Measurements from ENCODE around the gene FXR2. TPM values are rescaled to one million over a fixed set of nuclear protein-coding genes. Genes with fewer than 3 reads are reported as not detected.
"Not testable (repeated sequence)": the region's sequence is repeated elsewhere in the genome, so short reads cannot be mapped to it uniquely, and the experiment has no call there.

Gene FXR2
- polyA plus RNA-seq, 5 donors = 33.0 to 43.8 (median 38.6) TPM

- DNase-seq = no peak
Observed at GRCh38 chr17:7631398-7632380, 17.0 kb upstream of the FXR2 start.

DNA sequence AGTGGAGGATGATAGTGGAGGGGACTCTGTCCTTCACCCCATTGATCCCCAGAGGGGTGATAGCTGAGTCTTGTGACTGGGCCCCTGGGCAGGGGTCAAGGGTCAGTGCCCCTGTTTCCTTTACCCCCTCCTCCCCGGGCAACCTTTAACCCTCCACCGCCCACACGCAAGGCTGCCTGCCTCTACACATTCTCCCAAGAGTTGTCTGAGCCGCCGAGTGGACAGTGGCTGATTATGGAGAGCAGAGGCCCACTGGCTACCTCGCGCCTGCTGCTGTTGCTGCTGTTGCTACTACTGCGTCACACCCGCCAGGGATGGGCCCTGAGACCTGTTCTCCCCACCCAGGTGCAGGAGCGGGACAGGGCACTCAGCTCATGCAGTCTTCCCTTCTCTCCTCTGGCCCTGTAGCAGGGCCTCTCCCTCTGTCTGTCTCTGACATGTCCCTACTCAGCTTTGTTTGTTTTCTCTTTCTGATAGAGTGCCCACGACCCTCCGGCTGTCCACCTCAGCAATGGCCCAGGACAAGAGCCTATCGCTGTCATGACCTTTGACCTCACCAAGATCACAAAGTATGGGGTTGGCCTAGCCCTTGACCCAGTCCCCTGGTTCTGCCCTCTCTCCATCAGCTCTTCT is 15.4 kb upstream of the FXR2 start, which contains the start of gene SHBG:
Gene SHBG (plus strand): TSS at position 197 of the 633 bp plus-strand sequence. CDS start 38 bp downstream, at position 235.
- no peak for DNase-seq

DNA sequence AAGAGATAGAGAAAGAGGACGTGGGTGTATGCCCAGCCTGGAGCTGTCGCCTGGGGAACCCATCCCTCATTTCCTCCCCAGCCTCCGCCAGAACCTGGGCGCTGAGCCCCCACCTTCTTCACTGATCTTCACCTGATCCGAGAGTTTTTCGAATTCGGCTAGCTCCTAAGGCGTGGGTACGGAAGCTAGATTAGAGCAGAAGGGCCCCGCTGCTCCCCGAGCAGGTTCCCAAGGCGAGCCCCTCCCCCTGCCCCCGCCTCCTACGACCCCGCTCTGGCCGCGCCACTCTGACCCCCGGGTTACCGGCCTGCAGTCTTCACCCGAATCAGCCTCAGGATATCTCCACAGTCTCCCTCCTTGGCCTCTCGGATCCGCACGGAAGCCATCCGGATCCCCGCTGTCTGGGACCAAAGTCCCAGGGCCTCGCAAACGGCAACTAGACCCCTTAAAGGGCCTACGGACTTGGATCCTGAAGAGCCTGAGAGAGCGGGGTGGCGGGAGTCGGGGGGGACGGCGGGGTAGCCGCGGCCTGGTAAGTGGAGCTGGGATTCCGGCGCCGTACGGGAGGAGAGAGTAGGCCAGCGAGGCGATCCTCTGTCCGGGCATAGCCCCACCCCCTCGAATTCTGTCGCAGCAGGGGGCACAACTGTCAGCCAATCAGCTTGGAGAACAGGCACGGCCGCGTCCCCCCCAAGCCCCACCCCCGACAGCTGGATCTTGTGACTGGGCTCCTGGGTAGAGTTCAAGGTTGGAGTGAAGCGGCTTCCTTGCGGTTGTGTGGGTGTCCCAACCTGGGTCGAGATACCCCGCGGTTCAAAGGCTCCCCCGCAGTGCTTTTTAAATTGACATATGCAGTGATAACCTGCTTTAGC is 12.8 kb upstream of the FXR2 start, which contains the start of gene SAT2:
Gene SAT2 (minus strand): TSS at position 572 of the 872 bp plus-strand sequence. CDS start 186 bp downstream, at position 386.
- DNase-seq = peak; percentile 90 to 94

GRCh38 chr17:7626956-7627249 is 12.2 kb upstream of the FXR2 start:
- DNase-seq = no peak

- DNase-seq = no peak
Observed at GRCh38 chr17:7626307-7626706, 11.6 kb upstream of the FXR2 start.

- not testable (repeated sequence) for DNase-seq
Observed at GRCh38 chr17:7625749-7626148, 11.1 kb upstream of the FXR2 start.

DNA sequence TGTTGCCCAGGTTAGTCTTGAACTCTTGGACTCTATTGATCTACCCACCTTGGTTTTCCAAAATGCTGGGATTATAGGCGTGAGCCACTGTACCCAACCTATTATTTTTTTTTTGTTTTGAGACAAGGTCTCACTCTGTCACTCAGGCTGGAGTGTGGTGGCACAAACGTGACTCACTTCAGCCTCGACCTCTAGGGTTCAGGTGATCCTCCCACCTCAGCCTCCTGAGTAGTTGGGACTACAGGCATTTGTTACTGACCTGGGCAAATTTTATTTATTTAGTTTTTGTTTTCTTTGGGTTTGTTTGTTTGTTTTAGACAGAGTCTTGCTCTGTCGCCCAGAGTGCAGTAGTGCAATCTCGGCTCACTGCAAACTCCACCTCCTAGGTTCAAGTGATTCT is 9.0 kb upstream of the FXR2 start:
- DNase-seq = no peak

GRCh38 chr17:7620835-7621234 is 6.1 kb upstream of the FXR2 start:
- DNase-seq = no peak

DNA sequence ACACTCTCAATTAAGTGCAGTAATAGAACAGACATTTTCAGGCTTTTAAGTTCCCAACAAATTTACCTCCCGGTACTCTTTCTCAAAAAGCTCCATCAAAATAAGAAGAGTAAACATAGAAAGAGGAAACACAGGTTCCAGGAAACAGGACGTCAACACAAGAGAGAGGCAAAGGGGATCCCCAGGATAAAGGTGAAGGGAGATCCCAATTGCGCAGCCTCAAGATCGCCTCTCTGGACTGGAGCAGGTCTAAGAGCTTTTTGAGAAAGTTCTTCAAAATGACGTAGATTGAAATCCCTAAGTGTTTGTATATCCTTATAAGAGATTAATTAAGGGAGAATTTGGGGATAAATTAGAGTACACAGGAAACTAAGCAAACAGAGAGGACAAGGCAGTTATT is 3.9 kb upstream of the FXR2 start:
- DNase-seq = no peak

DNA sequence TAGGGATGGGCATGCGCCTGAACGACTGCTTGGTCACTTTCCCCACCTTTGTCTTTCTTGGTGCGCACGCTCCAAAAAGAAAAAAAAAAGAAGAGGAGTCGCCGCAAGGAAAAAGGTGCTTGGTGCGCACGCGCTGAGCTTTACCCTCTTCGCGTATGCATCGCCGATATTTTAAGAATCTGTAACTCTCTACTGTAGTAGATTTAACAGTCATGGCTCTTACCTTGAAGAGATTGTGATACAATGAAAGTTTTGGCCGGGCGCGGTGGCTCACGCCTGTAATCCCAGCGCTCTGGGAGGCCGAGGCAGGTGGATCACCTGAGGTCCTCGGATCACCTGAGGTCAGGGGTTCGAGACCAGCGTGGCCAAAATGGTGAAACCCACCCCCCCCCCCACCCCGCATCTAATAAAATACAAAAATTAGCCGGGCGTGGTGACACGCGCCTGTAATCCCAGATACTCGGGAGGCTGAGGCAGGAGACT is 609 bp upstream of the FXR2 start:
- DNase-seq = no peak

DNA sequence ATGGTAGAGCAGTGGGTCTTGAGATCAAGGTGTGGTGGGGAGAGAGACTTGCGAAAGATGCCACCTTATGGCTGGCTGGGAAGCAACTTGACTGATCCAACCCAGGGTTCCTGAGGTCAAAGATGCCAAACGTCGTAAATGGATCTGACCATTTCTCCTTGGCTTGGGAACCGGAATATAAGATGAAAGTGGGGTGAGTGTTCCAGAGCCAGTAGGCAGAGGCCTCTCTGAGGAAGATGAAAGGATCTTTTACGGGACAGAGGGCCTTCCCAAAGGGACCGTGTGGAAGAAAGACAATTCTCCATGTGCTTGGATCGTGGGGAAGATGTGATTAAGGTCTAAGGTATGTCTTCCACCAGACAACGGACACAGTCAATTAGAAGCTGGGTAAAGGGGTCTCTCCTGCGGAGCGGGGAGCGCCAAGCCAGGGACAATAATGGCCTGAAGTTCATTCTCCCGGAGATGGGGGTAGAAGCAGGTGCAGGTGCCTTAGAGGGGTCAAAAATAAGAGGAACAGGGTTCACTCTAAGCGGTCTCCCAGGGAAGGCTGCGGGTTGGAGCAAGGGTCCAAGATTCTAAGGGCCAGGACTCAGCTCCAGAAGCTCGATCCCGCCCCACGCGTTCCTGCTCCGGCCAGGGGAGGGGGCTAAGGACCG is 800 bp downstream of the FXR2 start:
- no peak for DNase-seq

GRCh38 chr17:7612294-7612640 is 2.4 kb downstream of the FXR2 start:
- no peak for DNase-seq

DNA sequence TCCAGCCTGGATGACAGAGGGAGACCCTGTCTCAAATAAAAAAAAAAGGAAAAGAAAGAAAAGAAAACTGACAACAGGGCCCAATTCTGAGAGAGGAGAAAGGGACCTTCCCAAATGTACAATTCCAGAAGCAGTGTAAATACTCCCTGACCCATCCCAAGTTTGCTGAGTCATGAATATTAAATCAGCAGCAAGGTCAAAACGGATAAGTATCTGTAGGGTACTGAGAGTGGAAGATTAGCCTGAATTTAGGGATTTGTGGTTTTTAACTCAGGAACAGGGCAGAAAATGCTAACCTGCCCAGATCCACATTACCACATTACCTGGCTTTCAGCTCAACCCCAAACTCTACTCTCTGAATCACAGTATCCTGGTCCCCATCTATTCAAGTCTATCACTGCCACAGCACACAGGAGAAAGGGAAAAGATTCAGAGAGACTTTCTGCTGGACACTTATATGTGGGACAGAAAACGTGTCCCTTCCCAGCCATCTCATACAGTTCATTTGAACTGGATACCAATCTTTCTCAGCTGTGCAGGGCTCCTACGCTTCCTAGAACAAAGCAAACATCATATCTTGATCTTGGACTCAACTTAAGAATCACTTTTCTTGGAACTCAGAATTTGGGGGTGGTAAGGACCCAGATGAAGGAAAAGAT is 2.9 kb downstream of the FXR2 start:
- no peak for DNase-seq

GRCh38 chr17:7610641-7611040 is 4.1 kb downstream of the FXR2 start:
- no peak for DNase-seq

- DNase-seq = no peak
Observed at GRCh38 chr17:7606280-7606679, 8.4 kb downstream of the FXR2 start.

DNA sequence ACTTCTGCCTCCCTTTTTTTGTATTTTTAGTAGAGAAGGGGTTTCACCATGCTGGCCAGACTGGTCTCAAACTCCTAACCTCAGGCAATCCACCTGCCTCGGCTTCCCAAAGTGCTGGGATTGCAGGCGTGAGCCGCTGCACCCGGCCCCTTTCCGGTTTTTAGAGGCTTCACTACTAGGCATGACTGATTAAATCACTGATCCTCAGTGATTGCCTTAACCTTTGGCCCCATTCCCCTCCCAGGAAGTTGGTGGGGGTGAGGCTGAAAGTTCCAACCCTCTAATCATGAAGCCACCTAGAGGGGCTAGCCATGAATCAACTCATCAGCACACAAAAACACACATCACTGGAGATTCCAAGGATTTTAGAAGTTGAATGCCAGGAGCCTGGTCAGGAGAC is 17.1 kb downstream of the FXR2 start:
- not testable (repeated sequence) for DNase-seq

GRCh38 chr17:7593296-7593695 is 21.4 kb downstream of the FXR2 start:
- no peak for DNase-seq

DNA sequence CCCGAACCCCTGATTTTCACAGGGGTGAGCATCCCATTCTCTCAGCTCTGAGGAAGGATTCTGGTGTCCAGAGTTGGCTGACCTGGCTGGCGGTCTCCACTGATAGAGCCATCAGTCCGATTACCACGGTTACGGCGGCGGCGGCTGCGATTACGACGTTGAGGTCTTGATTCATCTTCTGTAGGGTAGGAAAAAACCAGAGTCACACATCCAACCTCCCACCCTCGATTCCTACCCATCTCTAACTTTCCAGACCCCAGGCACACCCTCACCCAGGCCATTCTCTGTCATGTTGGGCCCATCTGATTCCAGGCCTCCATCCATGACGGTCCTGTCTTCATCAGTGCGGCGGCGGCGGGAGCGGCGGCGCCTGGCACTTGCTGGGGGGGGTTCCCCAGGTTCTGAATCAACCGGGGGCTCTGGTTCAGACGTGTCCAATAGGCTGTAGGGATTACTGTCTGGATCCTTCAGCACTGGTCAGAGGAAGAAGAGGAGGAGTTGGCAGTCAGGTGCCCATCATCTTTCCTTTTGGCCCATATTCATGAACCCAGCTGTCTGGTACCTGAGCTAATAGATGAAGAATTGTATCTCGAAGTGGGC is 22.2 kb downstream of the FXR2 start:
- no peak for DNase-seq

- DNase-seq = no peak
Observed at GRCh38 chr17:7591596-7591995, 23.1 kb downstream of the FXR2 start.

DNA sequence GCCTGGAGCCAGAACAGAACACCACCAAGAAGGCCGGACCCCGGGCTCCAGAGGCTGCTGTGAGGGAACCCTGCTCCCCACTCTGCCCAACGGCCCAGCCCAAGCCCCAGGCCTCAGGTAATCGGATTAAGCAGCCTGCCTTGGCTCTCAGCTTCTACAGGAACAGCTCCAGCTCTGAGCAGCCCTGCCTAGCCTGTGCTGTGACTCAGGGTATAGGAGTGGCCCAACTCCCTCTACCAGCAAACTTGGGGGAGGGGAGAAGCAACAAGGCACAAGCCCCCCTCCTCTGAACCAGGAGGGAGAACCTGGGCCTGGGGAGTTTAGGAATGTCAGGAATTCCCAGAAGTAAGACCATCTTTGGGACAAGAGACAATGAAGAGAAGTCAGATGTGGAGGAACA is 24.0 kb downstream of the FXR2 start:
- no peak for DNase-seq

Measured in right lung (tissue), 5 donors.